GM21576 (cell line): Measurements from ENCODE around the gene TBX1.
"Not testable (repeated sequence)": the region's sequence is repeated elsewhere in the genome, so short reads cannot be mapped to it uniquely, and the experiment has no call there.

ENCODE experiments used
- ATAC-seq: cut with Tn5 transposase; IDR thresholded peaks from one replicate; pipeline ENCODE4 v1.9.1; 2021; ENCODE audit warnings: mild to moderate bottlenecking, moderate library complexity; ENCODE audit not compliant: unreplicated experiment

TBX1 gene

GRCh38 chr22:19723232-19723982, 37.2 kb upstream of the TBX1 start, which contains the start of gene GP1BB:
GP1BB (plus strand) TSS chr22:19723539; CDS start chr22:19723570, 31 bp downstream.
- no peak for ATAC-seq

- no peak for ATAC-seq
These were observed 36.4 kb upstream of the TBX1 start for GRCh38 chr22:19723983-19724827.

- ATAC-seq = no peak
These were observed 35.5 kb upstream of the TBX1 start for GRCh38 chr22:19724927-19725661.

GRCh38 chr22:19726064-19726788, 34.4 kb upstream of the TBX1 start:
- not testable (repeated sequence) for ATAC-seq

GRCh38 chr22:19727310-19728150, 33.0 kb upstream of the TBX1 start:
- no peak for ATAC-seq

- ATAC-seq = no peak
These were observed 32.3 kb upstream of the TBX1 start for GRCh38 chr22:19728271-19728670.

GRCh38 chr22:19728836-19729235, 31.7 kb upstream of the TBX1 start:
- ATAC-seq = no peak

GRCh38 chr22:19729507-19729906, 31.1 kb upstream of the TBX1 start:
- no peak for ATAC-seq

GRCh38 chr22:19730198-19730597, 30.4 kb upstream of the TBX1 start:
- no peak for ATAC-seq

GRCh38 chr22:19730655-19731360, 29.8 kb upstream of the TBX1 start:
- no peak for ATAC-seq

GRCh38 chr22:19731361-19732135, 29.0 kb upstream of the TBX1 start:
- no peak for ATAC-seq

- ATAC-seq = no peak
These were observed 28.0 kb upstream of the TBX1 start for GRCh38 chr22:19732403-19733113.

GRCh38 chr22:19733755-19734154, 26.8 kb upstream of the TBX1 start:
- ATAC-seq = no peak

GRCh38 chr22:19734163-19734562, 26.4 kb upstream of the TBX1 start:
- ATAC-seq = no peak

GRCh38 chr22:19734837-19735382, 25.7 kb upstream of the TBX1 start:
- no peak for ATAC-seq

- no peak for ATAC-seq
These were observed 24.7 kb upstream of the TBX1 start for GRCh38 chr22:19735665-19736510.
